IMR-90 (cell line): ENCODE data around the gene ARNT2.

Experiments
- CEBPB ChIP-seq: IDR thresholded peaks from 2 replicates; pipeline ENCODE4 v1.6.1; 2012; ENCODE audit warnings: low read depth, low read length, improper control_type of control experiment
- FOS ChIP-seq: fragments of 150-350 bp; IDR thresholded peaks from 2 replicates; pipeline ENCODE4 v1.6.1; 2016; ENCODE audit warnings: low read depth, low read length
- MXI1 ChIP-seq: IDR thresholded peaks from 2 replicates; pipeline ENCODE4 v1.6.1; 2012; ENCODE audit warnings: low read depth, mild to moderate bottlenecking, low read length, moderate library complexity, borderline replicate concordance
- NFE2L2 ChIP-seq: fragments of 150-350 bp; IDR thresholded peaks from 2 replicates; pipeline ENCODE4 v1.6.1; 2016; ENCODE audit warnings: low read depth, mild to moderate bottlenecking, low read length
- POLR2A ChIP-seq: IDR thresholded peaks from 2 replicates; pipeline ENCODE4 v1.6.1; 2012; ENCODE audit warnings: mild to moderate bottlenecking, low read depth, low read length
- RAD21 ChIP-seq: IDR thresholded peaks from 2 replicates; pipeline ENCODE4 v1.6.1; 2012; ENCODE audit warnings: low read length, improper control_type of control experiment
- RCOR1 ChIP-seq: IDR thresholded peaks from 2 replicates; pipeline ENCODE4 v1.6.1; 2012; ENCODE audit warnings: mild to moderate bottlenecking, low read length, improper control_type of control experiment; ENCODE audit not compliant: insufficient replicate concordance
- TF ChIP-seq, protein P1 (sequence below): conservative IDR thresholded peaks from 2 replicates; pipeline ENCODE4 v1.5.1; 2012; ENCODE audit warnings: mild to moderate bottlenecking, low read depth, low read length, improper control_type of control experiment
- TF ChIP-seq, protein P2 (sequence below): fragments of 150-350 bp; IDR thresholded peaks from 2 replicates; pipeline ENCODE4 v1.6.1; 2016; ENCODE audit warnings: low read depth, mild to moderate bottlenecking, low read length, moderate library complexity, borderline replicate concordance

DNA sequence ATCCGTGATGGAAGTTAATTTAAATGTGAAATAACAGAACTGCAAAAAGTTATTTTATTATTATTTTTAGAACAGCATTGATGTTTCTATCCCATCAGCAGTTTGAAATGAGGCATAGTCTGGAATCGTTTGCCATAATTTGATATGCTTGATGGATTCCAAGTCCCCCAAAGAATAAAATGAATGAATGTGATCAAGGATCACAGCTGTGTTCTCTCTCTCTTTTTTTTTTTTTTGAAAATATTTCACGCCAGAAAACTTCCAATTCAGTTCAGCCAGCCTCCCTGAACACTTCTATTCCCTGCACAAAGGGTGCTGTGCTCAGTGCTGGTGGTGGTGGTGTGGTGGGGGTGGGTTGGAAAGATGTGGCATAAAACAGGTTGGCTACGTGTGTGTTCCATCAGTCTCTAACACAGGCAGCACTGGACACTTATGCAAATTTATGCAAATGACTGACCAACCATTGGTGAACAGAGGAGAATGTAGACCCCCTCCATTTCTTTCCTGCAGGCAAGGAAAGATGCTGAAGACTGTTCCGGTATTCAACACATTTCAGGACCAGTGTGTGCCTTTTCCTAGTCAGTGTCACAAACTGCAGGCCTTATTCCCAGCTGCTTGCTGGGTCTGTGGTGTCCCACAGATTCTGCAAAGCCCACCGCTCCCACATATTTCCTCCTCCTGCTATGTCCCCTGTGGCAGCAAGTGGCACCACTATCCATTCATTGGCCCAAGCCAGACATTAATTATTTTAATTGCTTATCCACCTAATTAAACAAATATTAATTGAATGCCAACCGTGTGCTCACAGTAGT, 10.6 kb downstream of the ARNT2 start:
- TF ChIP-seq POLR2A = no peak
- TF ChIP-seq, protein P1, sequence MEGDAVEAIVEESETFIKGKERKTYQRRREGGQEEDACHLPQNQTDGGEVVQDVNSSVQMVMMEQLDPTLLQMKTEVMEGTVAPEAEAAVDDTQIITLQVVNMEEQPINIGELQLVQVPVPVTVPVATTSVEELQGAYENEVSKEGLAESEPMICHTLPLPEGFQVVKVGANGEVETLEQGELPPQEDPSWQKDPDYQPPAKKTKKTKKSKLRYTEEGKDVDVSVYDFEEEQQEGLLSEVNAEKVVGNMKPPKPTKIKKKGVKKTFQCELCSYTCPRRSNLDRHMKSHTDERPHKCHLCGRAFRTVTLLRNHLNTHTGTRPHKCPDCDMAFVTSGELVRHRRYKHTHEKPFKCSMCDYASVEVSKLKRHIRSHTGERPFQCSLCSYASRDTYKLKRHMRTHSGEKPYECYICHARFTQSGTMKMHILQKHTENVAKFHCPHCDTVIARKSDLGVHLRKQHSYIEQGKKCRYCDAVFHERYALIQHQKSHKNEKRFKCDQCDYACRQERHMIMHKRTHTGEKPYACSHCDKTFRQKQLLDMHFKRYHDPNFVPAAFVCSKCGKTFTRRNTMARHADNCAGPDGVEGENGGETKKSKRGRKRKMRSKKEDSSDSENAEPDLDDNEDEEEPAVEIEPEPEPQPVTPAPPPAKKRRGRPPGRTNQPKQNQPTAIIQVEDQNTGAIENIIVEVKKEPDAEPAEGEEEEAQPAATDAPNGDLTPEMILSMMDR = no peak
- no peak for TF ChIP-seq RAD21
- no peak for TF ChIP-seq NFE2L2
- no peak for TF ChIP-seq FOS
- TF ChIP-seq CEBPB = no peak
- TF ChIP-seq RCOR1 = no peak
- TF ChIP-seq, protein P2, sequence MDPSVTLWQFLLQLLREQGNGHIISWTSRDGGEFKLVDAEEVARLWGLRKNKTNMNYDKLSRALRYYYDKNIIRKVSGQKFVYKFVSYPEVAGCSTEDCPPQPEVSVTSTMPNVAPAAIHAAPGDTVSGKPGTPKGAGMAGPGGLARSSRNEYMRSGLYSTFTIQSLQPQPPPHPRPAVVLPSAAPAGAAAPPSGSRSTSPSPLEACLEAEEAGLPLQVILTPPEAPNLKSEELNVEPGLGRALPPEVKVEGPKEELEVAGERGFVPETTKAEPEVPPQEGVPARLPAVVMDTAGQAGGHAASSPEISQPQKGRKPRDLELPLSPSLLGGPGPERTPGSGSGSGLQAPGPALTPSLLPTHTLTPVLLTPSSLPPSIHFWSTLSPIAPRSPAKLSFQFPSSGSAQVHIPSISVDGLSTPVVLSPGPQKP = no peak
- no peak for TF ChIP-seq MXI1
